MM.1S (cell line): ENCODE measurements around the gene CTCF.
A peak's percentile ranks its signal among the peaks of the same experiment; 100 is the strongest.

Experiments
- DNase-seq: peaks from one replicate; pipeline ENCODE4 v3.0.0-alpha.2; 2015
- H2AFZ ChIP-seq: fragments of 300-600 bp; sonication (generic); 2 replicates; pipeline ENCODE4 v1.6.0; 2016; ENCODE audit warnings: antibody characterized with exemption, low read length
- H3F3A ChIP-seq: fragments of 300-600 bp; sonication (generic); 2 replicates; pipeline ENCODE4 v1.6.1; 2016; ENCODE audit warnings: mild to moderate bottlenecking, antibody characterized with exemption, low read length, moderate library complexity, mixed read lengths; ENCODE audit not compliant: insufficient read depth
- H3K27ac ChIP-seq: fragments of 300-600 bp; sonication (generic); 2 replicates; pipeline ENCODE4 v1.5.1; 2016; ENCODE audit warnings: mild to moderate bottlenecking, low read length
- H3K27me3 ChIP-seq: fragments of 300-600 bp; sonication (generic); replicated peaks from 2 replicates; pipeline ENCODE4 v1.6.0; 2016; ENCODE audit warnings: low read length; ENCODE audit not compliant: insufficient read depth
- H3K36me3 ChIP-seq: fragments of 300-600 bp; sonication (generic); replicated peaks from 2 replicates; pipeline ENCODE4 v1.6.1; 2016; ENCODE audit warnings: mild to moderate bottlenecking, low read length, mixed read lengths; ENCODE audit not compliant: insufficient read depth
- H3K4me1 ChIP-seq: fragments of 300-600 bp; sonication (generic); 2 replicates; pipeline ENCODE4 v1.6.1; 2016; ENCODE audit warnings: low read length, mixed read lengths
- H3K4me2 ChIP-seq: fragments of 300-600 bp; sonication (generic); 2 replicates; pipeline ENCODE4 v1.6.0; 2016; ENCODE audit warnings: low read depth, low read length
- H3K4me3 ChIP-seq: fragments of 300-600 bp; sonication (generic); 2 replicates; pipeline ENCODE4 v1.5.1; 2016; ENCODE audit warnings: low read length, mixed read lengths
- H3K79me2 ChIP-seq: fragments of 300-600 bp; sonication (generic); 2 replicates; pipeline ENCODE4 v1.6.1; 2016; ENCODE audit warnings: mixed run types, low read length, mixed read lengths
- H3K9ac ChIP-seq: fragments of 300-600 bp; sonication (generic); 2 replicates; pipeline ENCODE4 v1.6.1; 2016; ENCODE audit warnings: low read length, mixed read lengths
- H3K9me2 ChIP-seq: fragments of 300-600 bp; sonication (generic); replicated peaks from 2 replicates; pipeline ENCODE4 v1.6.1; 2016; ENCODE audit warnings: mild to moderate bottlenecking, low read length, mixed read lengths; ENCODE audit not compliant: insufficient read depth
- H3K9me3 ChIP-seq: fragments of 300-600 bp; sonication (generic); replicated peaks from 2 replicates; pipeline ENCODE4 v1.6.1; 2016; ENCODE audit warnings: mild to moderate bottlenecking, low read length, mixed read lengths; ENCODE audit not compliant: insufficient read depth
- H4K20me1 ChIP-seq: fragments of 300-600 bp; sonication (generic); 2 replicates; pipeline ENCODE4 v1.6.1; 2016; ENCODE audit warnings: mild to moderate bottlenecking, low read length, moderate library complexity, mixed read lengths; ENCODE audit not compliant: insufficient read depth
- EZH2 ChIP-seq: fragments of 300-600 bp; sonication (generic); optimal IDR thresholded peaks from 2 replicates; pipeline ENCODE3; 2017; ENCODE audit warnings: low read depth, mild to moderate bottlenecking, antibody characterized with exemption, low read length, mixed read lengths
- EZH2phosphoT487 ChIP-seq: fragments of 300-600 bp; sonication (generic); IDR thresholded peaks from 2 replicates; pipeline ENCODE4 v1.6.1; 2018; ENCODE audit warnings: antibody characterized with exemption, low read length
- TF ChIP-seq, protein P1 (sequence below): fragments of 300-600 bp; sonication (generic); IDR thresholded peaks from 2 replicates; pipeline ENCODE4 v1.5.1; 2016; ENCODE audit warnings: antibody characterized with exemption, low read length, mixed read lengths

Gene CTCF

DNA sequence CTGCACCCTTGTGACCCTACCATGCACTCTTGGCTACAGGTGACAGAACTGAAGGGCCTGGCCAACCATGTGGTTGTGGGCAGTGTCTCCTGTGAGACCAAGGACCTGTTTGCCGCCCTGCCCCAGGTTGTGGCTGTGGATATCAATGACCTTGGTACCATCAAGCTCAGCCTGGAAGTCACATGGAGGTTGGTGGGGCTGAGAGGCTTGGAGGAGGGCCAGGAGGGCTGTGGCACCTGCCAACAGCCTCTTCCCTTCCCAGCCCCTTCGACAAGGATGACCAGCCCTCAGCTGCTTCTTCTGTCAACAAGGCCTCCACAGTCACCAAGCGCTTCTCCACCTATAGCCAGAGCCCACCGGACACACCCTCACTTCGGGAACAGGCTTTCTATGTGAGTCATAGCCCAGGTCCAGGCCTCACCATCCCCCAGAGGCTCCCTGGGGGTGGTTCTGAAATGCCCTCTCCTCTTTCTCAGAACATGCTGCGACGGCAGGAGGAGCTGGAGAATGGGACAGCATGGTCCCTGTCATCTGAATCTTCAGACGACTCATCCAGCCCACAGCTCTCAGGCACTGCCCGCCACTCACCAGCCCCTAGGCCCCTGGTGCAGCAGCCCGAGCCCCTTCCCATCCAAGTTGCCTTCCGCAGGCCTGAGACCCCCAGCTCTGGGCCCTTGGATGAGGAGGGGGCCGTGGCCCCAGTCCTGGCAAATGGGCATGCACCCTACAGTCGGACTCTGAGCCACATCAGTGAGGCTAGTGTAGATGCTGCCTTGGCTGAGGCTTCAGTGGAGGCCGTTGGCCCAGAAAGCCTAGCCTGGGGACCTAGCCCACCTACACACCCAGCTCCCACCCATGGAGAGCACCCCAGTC is 20.7 kb upstream of the CTCF start:
- DNase-seq = no peak
- H3K79me2 ChIP-seq = peaks cover 29% of the 10 kb centered on the region
- peaks cover 44% of the 10 kb centered on the region for H3K4me1 ChIP-seq
- H3F3A ChIP-seq = peaks cover 30% of the 10 kb centered on the region
- H3K9ac ChIP-seq = no peak overlapping the region
- H3K9me3 ChIP-seq = no peaks in the 10 kb centered on the region
- no peaks in the 10 kb centered on the region for H3K36me3 ChIP-seq
- no peak overlapping the region for H3K4me3 ChIP-seq
- no peaks in the 10 kb centered on the region for H4K20me1 ChIP-seq
- H3K4me2 ChIP-seq = no peak overlapping the region
- no peaks in the 10 kb centered on the region for H3K9me2 ChIP-seq
- TF ChIP-seq, protein P1, sequence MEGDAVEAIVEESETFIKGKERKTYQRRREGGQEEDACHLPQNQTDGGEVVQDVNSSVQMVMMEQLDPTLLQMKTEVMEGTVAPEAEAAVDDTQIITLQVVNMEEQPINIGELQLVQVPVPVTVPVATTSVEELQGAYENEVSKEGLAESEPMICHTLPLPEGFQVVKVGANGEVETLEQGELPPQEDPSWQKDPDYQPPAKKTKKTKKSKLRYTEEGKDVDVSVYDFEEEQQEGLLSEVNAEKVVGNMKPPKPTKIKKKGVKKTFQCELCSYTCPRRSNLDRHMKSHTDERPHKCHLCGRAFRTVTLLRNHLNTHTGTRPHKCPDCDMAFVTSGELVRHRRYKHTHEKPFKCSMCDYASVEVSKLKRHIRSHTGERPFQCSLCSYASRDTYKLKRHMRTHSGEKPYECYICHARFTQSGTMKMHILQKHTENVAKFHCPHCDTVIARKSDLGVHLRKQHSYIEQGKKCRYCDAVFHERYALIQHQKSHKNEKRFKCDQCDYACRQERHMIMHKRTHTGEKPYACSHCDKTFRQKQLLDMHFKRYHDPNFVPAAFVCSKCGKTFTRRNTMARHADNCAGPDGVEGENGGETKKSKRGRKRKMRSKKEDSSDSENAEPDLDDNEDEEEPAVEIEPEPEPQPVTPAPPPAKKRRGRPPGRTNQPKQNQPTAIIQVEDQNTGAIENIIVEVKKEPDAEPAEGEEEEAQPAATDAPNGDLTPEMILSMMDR = no peak
- TF ChIP-seq EZH2phosphoT487 = no peak
- no peak for TF ChIP-seq EZH2
- no peak overlapping the region for H2AFZ ChIP-seq
- no peak overlapping the region for H3K27ac ChIP-seq
- H3K27me3 ChIP-seq = no peaks in the 10 kb centered on the region

DNA sequence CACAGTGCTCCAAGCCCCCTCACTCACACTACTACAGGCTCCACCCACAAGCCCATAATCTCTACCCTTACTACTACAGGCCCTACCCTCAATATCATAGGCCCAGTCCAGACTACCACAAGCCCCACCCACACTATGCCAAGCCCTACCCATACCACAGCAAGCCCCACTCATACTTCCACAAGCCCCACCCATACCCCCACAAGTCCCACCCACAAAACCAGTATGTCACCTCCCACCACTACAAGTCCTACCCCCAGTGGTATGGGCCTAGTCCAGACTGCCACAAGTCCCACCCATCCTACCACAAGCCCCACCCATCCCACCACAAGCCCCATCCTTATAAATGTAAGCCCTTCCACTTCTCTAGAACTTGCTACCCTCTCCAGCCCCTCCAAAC is 19.9 kb upstream of the CTCF start:
- Histone ChIP-seq H3K79me2 (peaks cover 37% of the 10 kb centered on the region), H2AFZ (no peak overlapping the region), H3K27me3 (no peaks in the 10 kb centered on the region), H3K27ac (no peak overlapping the region), H3F3A (peaks cover 34% of the 10 kb centered on the region), H4K20me1 (no peaks in the 10 kb centered on the region), H3K9ac (no peak overlapping the region), H3K4me1 (peaks cover 52% of the 10 kb centered on the region), H3K4me2 (no peak overlapping the region), H3K4me3 (no peak overlapping the region), H3K9me2 (no peaks in the 10 kb centered on the region), H3K36me3 (no peaks in the 10 kb centered on the region), H3K9me3 (no peaks in the 10 kb centered on the region)
- TF ChIP-seq EZH2phosphoT487 (no peak), EZH2 (no peak)
- TF ChIP-seq, protein P1 = no peak
- DNase-seq = peak; percentile 74

DNA sequence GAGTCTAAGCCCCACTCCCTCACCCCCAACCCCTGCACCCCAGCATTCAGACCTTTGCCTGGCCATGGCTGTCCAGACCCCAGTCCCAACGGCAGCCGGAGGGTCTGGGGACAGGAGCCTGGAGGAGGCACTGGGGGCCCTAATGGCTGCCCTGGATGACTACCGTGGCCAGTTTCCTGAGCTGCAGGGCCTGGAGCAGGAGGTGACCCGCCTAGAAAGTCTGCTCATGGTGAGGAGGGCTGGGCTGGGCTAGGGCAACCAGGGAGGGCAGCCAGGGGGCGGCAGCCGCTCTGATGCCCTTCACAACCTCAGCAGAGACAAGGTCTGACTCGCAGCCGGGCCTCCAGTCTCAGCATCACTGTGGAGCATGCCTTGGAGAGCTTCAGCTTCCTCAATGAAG is 19.3 kb upstream of the CTCF start:
- no peaks in the 10 kb centered on the region for H3K27me3 ChIP-seq
- no peak for DNase-seq
- no peak overlapping the region for H2AFZ ChIP-seq
- H3K4me2 ChIP-seq = no peak overlapping the region
- peaks cover 58% of the 10 kb centered on the region for H3K4me1 ChIP-seq
- no peak overlapping the region for H3K4me3 ChIP-seq
- H3F3A ChIP-seq = peaks cover 40% of the 10 kb centered on the region
- no peaks in the 10 kb centered on the region for H3K36me3 ChIP-seq
- TF ChIP-seq EZH2phosphoT487 = no peak
- TF ChIP-seq, protein P1 = no peak
- TF ChIP-seq EZH2 = no peak
- H4K20me1 ChIP-seq = no peaks in the 10 kb centered on the region
- H3K27ac ChIP-seq = no peak overlapping the region
- H3K9me2 ChIP-seq = no peaks in the 10 kb centered on the region
- no peaks in the 10 kb centered on the region for H3K9me3 ChIP-seq
- H3K9ac ChIP-seq = no peak overlapping the region
- peaks cover 37% of the 10 kb centered on the region for H3K79me2 ChIP-seq
